22Rv1 (cell line): ENCODE results near the gene LRRC63.

Experiments
- H3K27ac ChIP-seq: fragments of 450-650 bp; 2 replicates; pipeline ENCODE4 v1.5.1; 2017
- ZFX ChIP-seq: fragments of 450-650 bp; IDR thresholded peaks from 2 replicates; pipeline ENCODE4 v1.6.1; 2017; ENCODE audit warnings: antibody characterized with exemption, borderline replicate concordance
- TF ChIP-seq, protein P1 (sequence below): fragments of 450-650 bp; IDR thresholded peaks from 2 replicates; pipeline ENCODE4 v1.5.1; 2017; ENCODE audit warnings: mild to moderate bottlenecking

Gene LRRC63

GRCh38 chr13:46289260-46289955, 77.7 kb downstream of the LRRC63 start:
- TF ChIP-seq, protein P1, sequence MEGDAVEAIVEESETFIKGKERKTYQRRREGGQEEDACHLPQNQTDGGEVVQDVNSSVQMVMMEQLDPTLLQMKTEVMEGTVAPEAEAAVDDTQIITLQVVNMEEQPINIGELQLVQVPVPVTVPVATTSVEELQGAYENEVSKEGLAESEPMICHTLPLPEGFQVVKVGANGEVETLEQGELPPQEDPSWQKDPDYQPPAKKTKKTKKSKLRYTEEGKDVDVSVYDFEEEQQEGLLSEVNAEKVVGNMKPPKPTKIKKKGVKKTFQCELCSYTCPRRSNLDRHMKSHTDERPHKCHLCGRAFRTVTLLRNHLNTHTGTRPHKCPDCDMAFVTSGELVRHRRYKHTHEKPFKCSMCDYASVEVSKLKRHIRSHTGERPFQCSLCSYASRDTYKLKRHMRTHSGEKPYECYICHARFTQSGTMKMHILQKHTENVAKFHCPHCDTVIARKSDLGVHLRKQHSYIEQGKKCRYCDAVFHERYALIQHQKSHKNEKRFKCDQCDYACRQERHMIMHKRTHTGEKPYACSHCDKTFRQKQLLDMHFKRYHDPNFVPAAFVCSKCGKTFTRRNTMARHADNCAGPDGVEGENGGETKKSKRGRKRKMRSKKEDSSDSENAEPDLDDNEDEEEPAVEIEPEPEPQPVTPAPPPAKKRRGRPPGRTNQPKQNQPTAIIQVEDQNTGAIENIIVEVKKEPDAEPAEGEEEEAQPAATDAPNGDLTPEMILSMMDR: peak; percentile 53
- TF ChIP-seq ZFX: no peak
- no peak overlapping the region for H3K27ac ChIP-seq

DNA sequence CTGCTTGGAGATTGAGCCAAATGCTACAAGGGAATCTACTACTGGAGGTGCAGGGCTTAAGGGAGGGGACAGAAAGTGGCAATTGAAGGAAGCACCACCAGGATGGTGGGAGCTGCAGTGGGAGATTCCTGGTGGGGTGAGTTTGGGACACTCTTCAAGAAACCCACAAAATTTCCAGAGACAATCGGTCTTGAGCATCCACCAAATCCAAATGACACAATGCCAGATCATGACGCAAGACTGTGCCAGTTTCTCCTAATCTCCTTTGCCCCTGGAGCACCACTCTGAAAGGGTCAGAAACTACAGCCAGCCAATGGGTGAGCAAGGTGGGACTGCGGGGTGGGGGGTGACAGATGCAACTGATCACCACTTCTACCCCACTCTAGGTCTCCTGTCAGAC, 78.7 kb downstream of the LRRC63 start:
- TF ChIP-seq ZFX: no peak
- TF ChIP-seq, protein P1: no peak
- no peak overlapping the region for H3K27ac ChIP-seq

GRCh38 chr13:46293436-46293835, 81.7 kb downstream of the LRRC63 start:
- TF ChIP-seq, protein P1: no peak
- no peak for TF ChIP-seq ZFX
- no peak overlapping the region for H3K27ac ChIP-seq

GRCh38 chr13:46295491-46296114, 83.9 kb downstream of the LRRC63 start:
- H3K27ac ChIP-seq: no peak overlapping the region

DNA sequence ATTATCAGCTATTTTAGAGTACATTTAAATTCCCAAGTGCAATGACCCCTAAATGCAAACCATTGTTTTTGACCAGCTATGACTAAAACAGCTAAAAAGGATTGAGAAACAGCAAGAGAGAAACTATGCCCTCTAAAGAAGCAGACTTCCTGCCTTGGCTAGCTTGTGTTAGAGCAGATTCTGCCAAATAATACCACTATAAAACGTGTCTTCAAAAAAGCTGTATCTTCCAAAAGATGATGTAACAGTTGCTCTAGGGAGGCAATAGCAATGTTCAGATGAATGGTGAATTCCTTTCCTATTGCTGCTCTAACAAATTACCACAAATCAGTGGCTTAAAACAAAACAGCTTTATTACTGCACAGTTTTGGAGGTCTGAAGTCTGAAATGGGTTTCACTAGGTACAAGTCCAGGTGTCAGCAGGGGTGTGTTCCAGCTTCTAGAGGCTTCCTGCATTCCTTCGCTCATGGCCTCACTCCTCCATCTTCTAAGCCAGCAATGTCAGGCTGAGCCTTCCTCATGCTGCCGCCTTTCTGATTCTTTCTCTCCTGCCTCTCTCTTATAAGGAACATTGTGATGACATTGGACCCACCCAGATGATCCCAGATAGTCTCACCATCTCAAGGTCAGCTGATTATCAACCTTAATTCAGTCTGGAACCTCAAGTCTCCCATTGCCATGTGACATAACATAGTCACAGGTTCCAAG, 84.5 kb downstream of the LRRC63 start:
- H3K27ac ChIP-seq: no peak overlapping the region
- TF ChIP-seq, protein P1: no peak
- no peak for TF ChIP-seq ZFX

More at GRCh38 chr13:46295491-46296114, 83.9 kb downstream of the LRRC63 start:
- TF ChIP-seq ZFX: no peak
- TF ChIP-seq, protein P1: no peak

- H3K27ac ChIP-seq: no peak overlapping the region
- TF ChIP-seq, protein P1: no peak
- TF ChIP-seq ZFX: no peak
These were observed 85.2 kb downstream of the LRRC63 start for GRCh38 chr13:46296921-46297320.

- no peak for TF ChIP-seq ZFX
- TF ChIP-seq, protein P1: no peak
- H3K27ac ChIP-seq: no peak overlapping the region
These were observed 85.7 kb downstream of the LRRC63 start for GRCh38 chr13:46297361-46297811.
